22Rv1 (cell line): ENCODE results near the gene NEUROG3.
"Not testable (repeated sequence)": the region's sequence is repeated elsewhere in the genome, so short reads cannot be mapped to it uniquely, and the experiment has no call there.

Experiments used
- H3K27ac ChIP-seq: fragments of 450-650 bp; 2 replicates; pipeline ENCODE4 v1.5.1; 2017
- CTCF ChIP-seq: fragments of 450-650 bp; IDR thresholded peaks from 2 replicates; pipeline ENCODE4 v1.5.1; 2017; ENCODE audit warnings: mild to moderate bottlenecking
- ZFX ChIP-seq: fragments of 450-650 bp; IDR thresholded peaks from 2 replicates; pipeline ENCODE4 v1.6.1; 2017; ENCODE audit warnings: antibody characterized with exemption, borderline replicate concordance

Gene NEUROG3

DNA sequence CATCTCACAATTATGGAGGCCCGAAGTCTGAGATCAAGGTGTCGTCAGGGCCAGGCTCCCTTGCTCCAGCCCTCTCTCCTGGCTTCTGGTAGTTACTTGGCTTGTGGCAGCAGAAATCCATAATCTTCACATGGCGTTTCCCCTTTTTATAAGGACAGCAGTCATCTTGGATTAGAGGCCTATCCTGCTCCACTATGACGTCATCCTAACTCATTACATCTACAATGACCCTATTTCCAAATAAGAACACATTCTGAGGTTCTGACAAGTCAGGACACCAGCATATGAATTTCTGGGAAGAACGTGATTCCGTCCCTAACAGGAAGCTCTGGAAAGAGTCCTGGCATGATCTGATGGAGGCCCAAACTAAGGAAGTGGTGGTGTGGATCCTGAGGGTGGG, 35.8 kb downstream of the NEUROG3 start:
- no peak overlapping the region for H3K27ac ChIP-seq
- TF ChIP-seq CTCF, result no peak
- no peak for TF ChIP-seq ZFX

DNA sequence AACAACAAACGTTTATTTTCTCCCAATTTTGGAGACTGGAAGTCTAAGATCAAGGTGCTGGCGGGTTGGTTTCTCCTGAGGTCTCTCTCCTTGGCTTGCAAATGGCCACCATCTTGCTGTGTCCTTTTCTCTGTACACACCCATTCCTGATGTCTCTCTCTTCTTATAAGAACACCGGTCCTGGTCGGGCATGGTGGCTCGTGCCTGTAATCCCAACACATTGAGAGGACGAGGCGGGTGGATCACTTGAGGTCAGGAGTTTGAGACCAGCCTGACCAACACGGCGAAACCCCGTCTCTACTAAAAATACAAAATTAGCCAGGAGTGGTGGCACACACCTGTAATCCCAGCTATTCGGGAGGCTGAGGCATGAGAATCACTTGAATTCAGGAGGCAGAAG, 36.7 kb downstream of the NEUROG3 start:
- H3K27ac ChIP-seq, result not testable (repeated sequence)

DNA sequence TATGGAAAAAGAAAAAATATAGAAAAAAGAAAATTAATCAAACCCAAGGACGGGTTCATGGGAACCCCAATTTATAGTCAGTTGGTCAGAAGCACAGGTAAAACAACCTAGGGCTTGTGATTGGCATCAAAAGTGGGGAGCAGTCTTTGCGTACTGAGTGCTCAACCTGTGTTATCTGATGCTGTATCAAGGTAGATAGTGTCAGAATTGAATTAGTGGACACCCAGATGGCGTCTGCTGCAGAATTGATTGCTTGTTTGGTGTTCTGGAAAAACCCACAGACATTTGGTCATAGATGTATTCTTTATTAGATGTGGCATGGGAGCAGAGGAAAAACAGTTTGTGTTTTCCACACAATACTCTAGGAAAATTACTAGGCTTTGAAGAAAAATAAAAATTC, 39.6 kb downstream of the NEUROG3 start:
- no peak for TF ChIP-seq ZFX
- no peak for TF ChIP-seq CTCF
- no peak overlapping the region for H3K27ac ChIP-seq

GRCh38 chr10:69527961-69528360, 45.3 kb downstream of the NEUROG3 start:
- no peak overlapping the region for H3K27ac ChIP-seq
- no peak for TF ChIP-seq CTCF
- TF ChIP-seq ZFX, result no peak
